IPS-18c (cell line): ENCODE results near the gene POLR1E.
A peak's percentile ranks its signal among the peaks of the same experiment; 100 is the strongest.

Experiments used
- H3K4me3 ChIP-seq: 2 replicates; pipeline ENCODE4 v1.7.0; 2013; ENCODE audit warnings: low read depth, mild to moderate bottlenecking, low read length, moderate library complexity; ENCODE audit not compliant: insufficient read depth
- H3K9me3 ChIP-seq: one replicate; pipeline ENCODE4 v1.6.1; 2013; ENCODE audit warnings: mild to moderate bottlenecking, low read length, moderate library complexity; ENCODE audit not compliant: control insufficient read depth, insufficient read depth

POLR1E gene

GRCh38 chr9:37485389-37486255 lies at the start of gene POLR1E:
TSS of gene POLR1E (plus strand) at chr9:37485948. CDS start at chr9:37486048, 100 bp downstream.
- H3K9me3 ChIP-seq = peaks cover 2% of the 10 kb centered on the region
- H3K4me3 ChIP-seq = peak within 1 kb of the TSS; percentile 72

- H3K4me3 ChIP-seq = no peak overlapping the region
- H3K9me3 ChIP-seq = no peaks in the 10 kb centered on the region
These were observed 49.2 kb upstream of the POLR1E start for GRCh38 chr9:37436540-37436939.

GRCh38 chr9:37437010-37437409 lies 48.7 kb upstream of the POLR1E start:
- no peak overlapping the region; the same call in 1 of the 2 replicates for H3K4me3 ChIP-seq
- H3K9me3 ChIP-seq = no peaks in the 10 kb centered on the region

- H3K9me3 ChIP-seq = no peaks in the 10 kb centered on the region
These were observed 48.1 kb upstream of the POLR1E start for GRCh38 chr9:37437621-37438020.

GRCh38 chr9:37438359-37438758 lies 47.4 kb upstream of the POLR1E start:
- Histone ChIP-seq H3K9me3 (no peaks in the 10 kb centered on the region), H3K4me3 (no peak overlapping the region)

More at GRCh38 chr9:37437621-37438020, 48.1 kb upstream of the POLR1E start:
- no peak overlapping the region for H3K4me3 ChIP-seq

GRCh38 chr9:37441776-37442370 lies 43.9 kb upstream of the POLR1E start:
- H3K4me3 ChIP-seq = no peak overlapping the region
- no peaks in the 10 kb centered on the region for H3K9me3 ChIP-seq

GRCh38 chr9:37442556-37442955 lies 43.2 kb upstream of the POLR1E start:
- no peaks in the 10 kb centered on the region for H3K9me3 ChIP-seq
- no peak overlapping the region for H3K4me3 ChIP-seq

- H3K9me3 ChIP-seq = no peaks in the 10 kb centered on the region
- no peak overlapping the region for H3K4me3 ChIP-seq
These were observed 42.2 kb upstream of the POLR1E start for GRCh38 chr9:37443566-37443965.

- Histone ChIP-seq H3K9me3 (no peaks in the 10 kb centered on the region), H3K4me3 (no peak overlapping the region)
These were observed 40.9 kb upstream of the POLR1E start for GRCh38 chr9:37444890-37445289.

GRCh38 chr9:37445832-37446231 lies 39.9 kb upstream of the POLR1E start:
- H3K4me3 ChIP-seq = no peak overlapping the region
- H3K9me3 ChIP-seq = no peaks in the 10 kb centered on the region

GRCh38 chr9:37446401-37446800 lies 39.3 kb upstream of the POLR1E start:
- Histone ChIP-seq H3K9me3 (no peaks in the 10 kb centered on the region), H3K4me3 (no peak overlapping the region)

GRCh38 chr9:37447111-37447510 lies 38.6 kb upstream of the POLR1E start:
- Histone ChIP-seq H3K9me3 (no peaks in the 10 kb centered on the region), H3K4me3 (no peak overlapping the region)

- H3K4me3 ChIP-seq = no peak overlapping the region
- H3K9me3 ChIP-seq = no peaks in the 10 kb centered on the region
These were observed 35.7 kb upstream of the POLR1E start for GRCh38 chr9:37449862-37450632.

GRCh38 chr9:37451628-37452027 lies 34.1 kb upstream of the POLR1E start:
- Histone ChIP-seq H3K4me3 (no peak overlapping the region), H3K9me3 (no peaks in the 10 kb centered on the region)

- Histone ChIP-seq H3K4me3 (no peak overlapping the region), H3K9me3 (no peaks in the 10 kb centered on the region)
These were observed 33.1 kb upstream of the POLR1E start for GRCh38 chr9:37452611-37453010.

GRCh38 chr9:37453827-37454226 lies 31.9 kb upstream of the POLR1E start:
- H3K9me3 ChIP-seq = no peaks in the 10 kb centered on the region
- no peak overlapping the region for H3K4me3 ChIP-seq

- no peaks in the 10 kb centered on the region for H3K9me3 ChIP-seq
- H3K4me3 ChIP-seq = no peak overlapping the region
These were observed 31.5 kb upstream of the POLR1E start for GRCh38 chr9:37454238-37454637.
